HG03442 (cell line): Measurements from ENCODE around the gene RBBP6.
A peak's percentile ranks its signal among the peaks of the same experiment; 100 is the strongest.
"Not testable (repeated sequence)": the region's sequence is repeated elsewhere in the genome, so short reads cannot be mapped to it uniquely, and the experiment has no call there.

Experiments used
- ATAC-seq: cut with Tn5 transposase; IDR thresholded peaks from one replicate; pipeline ENCODE4 v1.9.1; 2021; ENCODE audit warnings: mild to moderate bottlenecking, moderate library complexity; ENCODE audit not compliant: unreplicated experiment

The RBBP6 gene, protein sequence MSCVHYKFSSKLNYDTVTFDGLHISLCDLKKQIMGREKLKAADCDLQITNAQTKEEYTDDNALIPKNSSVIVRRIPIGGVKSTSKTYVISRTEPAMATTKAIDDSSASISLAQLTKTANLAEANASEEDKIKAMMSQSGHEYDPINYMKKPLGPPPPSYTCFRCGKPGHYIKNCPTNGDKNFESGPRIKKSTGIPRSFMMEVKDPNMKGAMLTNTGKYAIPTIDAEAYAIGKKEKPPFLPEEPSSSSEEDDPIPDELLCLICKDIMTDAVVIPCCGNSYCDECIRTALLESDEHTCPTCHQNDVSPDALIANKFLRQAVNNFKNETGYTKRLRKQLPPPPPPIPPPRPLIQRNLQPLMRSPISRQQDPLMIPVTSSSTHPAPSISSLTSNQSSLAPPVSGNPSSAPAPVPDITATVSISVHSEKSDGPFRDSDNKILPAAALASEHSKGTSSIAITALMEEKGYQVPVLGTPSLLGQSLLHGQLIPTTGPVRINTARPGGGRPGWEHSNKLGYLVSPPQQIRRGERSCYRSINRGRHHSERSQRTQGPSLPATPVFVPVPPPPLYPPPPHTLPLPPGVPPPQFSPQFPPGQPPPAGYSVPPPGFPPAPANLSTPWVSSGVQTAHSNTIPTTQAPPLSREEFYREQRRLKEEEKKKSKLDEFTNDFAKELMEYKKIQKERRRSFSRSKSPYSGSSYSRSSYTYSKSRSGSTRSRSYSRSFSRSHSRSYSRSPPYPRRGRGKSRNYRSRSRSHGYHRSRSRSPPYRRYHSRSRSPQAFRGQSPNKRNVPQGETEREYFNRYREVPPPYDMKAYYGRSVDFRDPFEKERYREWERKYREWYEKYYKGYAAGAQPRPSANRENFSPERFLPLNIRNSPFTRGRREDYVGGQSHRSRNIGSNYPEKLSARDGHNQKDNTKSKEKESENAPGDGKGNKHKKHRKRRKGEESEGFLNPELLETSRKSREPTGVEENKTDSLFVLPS (N-terminal part only)

DNA sequence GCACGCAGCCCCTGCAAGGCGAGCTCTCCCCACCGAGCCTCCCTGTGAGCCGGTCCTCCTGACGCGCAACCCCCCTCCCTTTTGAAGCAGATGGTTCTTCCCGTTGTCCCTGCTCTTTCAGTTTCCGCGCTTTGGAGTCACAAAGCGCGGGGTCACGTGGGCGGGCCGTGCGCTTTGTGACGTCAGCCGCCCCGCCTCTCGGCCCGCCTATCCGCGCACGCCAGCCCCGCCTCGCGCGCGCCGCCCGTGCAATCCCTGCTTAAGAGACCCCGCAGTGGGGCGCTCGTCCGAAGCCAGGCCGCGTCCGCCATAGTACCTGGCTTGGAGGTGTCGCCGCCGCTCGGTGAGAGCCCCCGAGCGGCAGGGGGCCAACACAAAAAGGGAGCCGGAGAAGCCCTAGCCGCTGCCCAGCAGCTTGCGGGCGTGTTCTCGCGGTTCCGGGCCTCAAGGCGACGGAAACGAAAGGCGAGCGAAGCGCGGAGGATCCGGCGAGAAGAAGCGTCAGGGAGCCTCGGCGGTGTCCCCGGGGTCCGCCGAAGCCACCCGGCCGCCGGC is at the start of gene RBBP6:
Gene RBBP6 (plus strand): TSS at position 272 of the 555 bp plus-strand sequence. CDS start 1,061 bp downstream, outside the sequence.
- ATAC-seq: peak; percentile 82

DNA sequence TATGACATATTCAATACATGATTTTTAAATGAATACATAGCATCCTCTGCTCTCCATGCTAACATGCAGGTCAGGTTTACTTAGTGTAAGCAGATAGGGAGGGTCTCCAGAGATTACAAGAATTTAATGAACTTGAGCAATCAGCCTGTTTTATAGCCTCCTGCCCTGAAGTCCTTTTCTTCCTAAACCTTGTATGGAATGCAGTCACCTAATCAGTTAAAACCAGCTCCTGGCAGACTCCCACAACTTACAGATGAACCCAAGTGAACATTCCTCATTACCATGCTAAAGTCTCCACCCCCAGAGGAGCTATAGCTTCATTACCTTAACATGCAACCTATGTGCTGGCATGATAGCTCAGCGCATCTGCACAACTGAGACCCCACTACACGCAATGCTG is 48.5 kb upstream of the RBBP6 start:
- ATAC-seq: no peak

DNA sequence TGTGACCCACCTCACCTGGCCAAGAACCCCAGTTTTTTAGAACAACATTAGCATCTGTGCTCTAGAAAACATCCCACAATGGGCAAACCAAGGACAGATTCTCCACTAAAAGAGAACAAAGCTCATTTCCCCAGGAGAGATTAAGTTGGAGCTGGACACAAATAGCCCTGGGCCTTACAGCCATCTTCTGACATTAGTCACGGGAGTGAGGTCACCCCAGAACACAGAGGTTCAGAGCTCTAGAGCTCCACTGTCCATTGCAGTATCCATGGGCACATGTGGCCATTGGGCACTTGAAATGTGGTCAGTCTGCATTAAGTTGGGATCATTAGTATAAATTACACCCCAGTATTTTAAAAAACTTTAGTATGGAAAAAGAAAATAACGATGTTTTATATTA is 47.6 kb upstream of the RBBP6 start:
- ATAC-seq: no peak

DNA sequence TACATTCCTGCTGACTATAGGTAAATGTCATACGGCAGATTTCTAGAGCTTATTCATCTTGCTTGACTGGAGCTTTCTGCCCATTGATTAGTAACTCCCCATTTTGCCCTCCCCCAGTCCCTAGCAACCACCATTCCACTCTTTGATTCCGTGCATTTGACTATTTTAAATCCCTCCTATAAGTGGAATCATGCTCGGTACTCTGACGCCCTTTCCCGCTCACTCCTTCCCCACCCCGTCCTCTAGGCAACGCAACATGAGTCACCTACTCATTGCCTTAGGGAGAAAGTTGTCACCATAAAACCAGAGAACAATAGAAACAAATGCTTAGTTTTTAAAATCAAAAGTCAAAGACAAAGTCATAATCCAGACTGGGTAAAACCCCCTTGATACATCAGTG is 45.5 kb upstream of the RBBP6 start:
- ATAC-seq: no peak

DNA sequence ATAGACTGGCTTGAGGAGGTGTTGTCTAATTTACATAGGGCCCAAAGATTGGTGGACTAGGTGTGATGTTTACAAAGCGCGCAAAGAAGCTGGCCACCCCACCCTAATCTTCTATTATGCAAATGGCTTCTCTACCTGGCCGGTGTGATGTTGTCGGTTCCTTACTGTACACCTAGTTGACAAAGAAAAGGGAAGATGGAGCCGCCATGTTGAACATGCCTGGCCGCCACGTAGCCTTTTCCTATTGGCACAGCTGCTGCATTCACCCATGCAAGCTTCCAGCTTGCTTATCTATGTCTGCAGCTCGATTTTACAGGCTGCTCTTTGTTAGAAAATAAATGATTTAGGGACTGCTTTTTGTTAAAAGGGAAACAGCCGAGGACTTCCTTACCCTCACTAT is 44.2 kb upstream of the RBBP6 start:
- ATAC-seq: not testable (repeated sequence)

DNA sequence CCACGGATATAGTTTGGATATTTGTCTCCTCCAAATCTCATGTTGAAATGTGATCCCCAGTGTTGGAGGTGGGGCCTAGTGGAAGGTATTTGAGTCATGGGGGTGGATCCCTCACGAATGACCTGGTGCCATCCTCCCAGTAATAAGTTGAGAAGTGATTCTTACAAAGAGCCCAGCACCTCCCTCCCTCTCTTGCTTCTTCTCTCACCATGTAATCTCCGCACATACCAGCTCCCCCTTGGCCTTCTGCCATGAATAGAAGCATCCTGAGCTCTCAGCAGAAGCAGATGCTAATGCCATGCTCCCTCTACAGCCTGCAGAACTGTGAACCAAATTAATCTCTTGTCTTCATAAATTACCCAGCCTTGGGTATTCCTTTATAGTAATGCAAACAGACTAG is 41.9 kb upstream of the RBBP6 start:
- ATAC-seq: no peak

DNA sequence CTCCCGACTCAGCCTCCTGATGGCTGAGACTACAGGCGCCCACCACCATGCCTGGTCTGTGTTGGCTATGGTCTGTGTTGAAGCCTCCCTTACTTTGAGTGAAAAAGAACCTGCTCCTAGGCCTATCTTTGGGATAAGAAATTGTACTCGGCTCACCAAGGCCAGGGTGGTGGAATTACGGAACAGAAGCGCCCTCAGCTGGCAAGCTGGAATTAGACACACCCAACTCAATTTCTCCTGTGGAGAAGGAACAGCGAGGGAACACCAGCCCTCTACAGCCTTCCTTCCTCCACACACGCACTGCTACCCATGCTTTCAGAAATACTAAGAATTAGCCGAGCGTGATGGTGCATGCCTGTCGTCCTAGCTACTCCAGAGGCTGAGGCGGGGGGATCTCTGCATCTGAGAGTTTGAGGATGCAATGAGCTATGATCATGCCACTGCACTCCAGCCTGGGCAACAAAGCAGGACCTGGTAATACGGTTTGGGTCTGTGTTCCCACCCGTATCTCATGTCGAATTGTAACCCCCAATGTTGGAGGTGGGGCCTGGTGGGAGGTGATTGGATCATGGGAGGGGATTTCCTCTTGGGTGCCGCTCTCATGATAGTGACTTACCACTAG is 40.1 kb upstream of the RBBP6 start:
- ATAC-seq: no peak

DNA sequence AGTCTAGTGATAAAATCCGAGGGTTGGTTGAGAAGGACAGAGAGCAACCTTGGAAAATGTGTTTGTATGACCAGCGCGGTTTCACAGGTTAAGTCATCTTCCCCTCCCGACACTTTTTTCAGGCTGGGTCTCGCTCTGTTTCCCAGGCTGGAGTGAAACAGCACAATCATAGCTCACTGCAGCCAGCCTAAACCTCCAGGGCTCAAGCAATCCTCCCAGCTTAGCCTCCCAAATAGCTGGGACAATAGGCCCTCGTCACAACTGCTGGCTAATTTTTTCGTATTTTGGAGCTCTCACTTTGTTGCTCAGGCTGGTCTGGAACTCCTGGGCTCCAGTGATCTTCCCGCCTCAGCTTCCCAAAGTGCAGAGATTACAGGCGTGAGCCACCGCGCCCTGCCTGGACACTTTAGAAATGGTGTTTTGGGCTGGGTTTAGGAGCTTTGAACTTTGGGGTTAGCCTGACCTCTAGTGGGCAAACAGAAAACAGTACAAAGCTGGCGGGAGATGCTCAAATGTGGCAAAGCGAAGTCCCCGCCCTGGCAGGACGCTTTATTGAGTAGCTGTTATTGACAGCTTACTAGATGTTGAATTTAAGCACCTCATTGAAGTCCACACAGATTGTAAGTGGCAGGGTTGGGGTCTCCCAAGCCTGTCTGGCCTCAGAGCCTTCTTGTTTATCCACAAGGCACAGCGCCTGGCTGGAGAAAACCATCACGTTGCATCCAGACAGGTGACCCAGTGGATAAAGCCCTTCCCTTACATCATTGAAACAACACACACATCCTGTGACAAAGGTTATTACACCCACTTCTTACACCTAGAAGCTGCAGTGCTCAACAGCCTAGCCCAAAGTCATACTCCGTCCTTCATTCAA is 34.7 kb upstream of the RBBP6 start:
- ATAC-seq: peak; percentile 68

DNA sequence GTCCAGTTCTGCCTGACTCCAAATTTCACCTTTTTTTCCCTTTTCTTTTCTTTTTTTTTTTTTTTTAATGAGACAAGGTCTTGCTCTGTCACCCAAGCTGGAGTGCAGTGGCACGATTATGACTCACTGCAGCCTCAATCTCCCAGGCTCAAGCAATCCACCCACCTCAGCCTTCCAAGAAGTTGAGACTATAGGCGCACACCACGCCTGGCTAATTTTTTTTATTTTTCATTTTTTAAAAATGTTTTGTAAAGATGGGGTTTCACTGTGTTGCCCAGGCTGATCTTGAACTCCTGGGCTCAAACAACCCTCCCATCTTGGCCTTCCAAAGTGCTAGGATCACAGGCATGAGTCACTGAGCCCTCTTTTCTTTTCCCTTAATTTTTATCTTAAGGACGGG is 33.4 kb upstream of the RBBP6 start:
- no peak for ATAC-seq

DNA sequence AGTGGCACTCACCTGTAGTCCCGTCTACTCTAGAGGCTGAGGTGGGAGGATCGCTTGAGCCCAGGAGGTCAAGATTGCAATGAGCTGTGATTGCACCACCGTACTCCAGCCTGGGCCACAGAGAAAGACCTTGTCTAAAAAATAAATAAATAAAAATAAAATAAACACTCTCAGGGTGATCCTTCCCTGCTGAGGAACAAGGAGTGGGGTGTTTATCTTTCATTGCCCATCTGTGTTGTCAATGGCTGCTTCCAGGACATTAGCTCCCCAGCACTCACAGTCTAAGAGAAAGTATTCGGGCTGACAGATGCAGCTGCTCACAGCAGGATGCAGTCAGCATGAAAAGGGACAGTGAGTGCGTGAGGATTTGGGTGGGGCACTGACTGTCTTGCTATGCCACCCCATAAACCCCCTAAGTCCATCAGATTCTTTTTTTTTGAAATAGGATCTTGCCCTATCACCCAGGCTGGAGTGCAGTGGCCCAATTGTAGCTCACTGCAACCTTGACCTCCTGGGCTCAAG is 31.3 kb upstream of the RBBP6 start:
- no peak for ATAC-seq

DNA sequence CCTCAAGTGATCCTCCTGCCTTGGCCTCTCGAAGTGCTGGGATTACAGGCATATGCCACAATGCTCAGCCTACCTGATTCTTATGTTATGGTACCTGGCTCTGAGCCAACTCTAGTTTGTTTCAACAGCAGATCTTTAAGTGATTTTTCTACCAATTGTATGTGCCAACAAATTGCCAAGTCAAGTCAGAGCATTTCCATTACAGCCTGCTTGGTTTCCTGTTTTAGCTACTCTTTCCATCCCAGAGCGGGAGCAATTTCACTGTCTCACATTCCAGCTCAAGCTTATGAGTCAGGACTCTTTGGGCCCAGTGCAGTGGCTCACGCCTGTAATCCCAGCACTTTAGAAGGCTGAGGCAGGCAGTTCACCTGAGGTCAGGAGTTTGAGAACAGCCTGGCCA is 30.8 kb upstream of the RBBP6 start:
- no peak for ATAC-seq

DNA sequence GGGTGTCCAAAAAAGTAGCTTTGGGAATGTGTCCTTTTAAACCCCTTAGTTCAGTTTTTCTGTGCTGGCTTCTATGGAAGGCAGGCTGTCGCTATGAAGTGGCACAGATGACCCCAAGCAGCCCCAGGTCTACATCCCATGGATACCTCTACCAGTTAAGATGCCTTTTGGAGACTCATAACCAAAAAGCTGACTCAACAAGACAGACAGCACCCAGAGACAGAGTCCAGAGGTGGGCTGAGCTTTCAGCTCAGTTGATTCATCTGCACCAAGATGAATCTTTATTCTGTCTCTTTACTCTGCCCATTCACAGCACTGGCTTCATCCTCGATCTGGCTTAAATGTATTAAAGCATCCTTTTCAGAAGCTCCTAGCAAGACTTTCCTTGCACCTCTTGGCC is 29.8 kb upstream of the RBBP6 start:
- no peak for ATAC-seq

DNA sequence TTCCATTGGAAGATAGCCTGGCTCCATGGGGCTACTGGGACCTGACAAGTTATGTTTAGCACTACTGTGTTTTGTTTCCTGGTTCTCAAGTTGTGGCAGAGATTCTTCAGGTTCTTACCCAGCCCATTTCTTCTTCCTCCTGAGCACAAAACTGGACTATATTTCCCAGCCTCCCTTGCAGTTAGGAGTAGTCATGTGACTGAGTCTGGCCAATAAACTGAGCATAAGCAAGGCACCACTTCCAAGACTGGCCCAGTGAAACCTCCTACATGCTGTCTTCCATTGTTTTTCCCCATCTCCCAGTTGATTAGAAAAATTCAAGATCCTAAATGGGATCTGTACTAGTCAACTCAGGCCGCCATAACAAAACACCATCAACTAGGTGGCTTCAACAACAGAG is 28.2 kb upstream of the RBBP6 start:
- no peak for ATAC-seq

DNA sequence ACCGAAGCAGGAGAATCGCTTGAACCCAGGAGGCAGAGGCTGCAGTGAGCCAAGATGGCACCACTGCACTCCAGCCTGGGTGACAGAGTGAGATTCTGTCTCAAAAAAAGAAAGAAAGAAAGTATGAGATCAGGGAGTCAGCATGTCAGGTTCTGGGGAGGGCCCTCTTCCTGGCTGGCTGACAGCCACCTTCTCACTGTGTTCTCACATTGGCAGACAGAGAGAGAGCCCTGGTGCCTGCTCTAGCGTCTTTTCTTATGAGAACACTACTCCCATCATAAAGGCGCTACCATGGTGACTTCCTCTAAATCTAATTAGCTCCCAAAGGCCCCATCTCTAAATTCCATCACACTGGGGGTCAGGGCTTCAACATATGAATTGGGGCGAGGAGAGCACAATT is 27.6 kb upstream of the RBBP6 start:
- ATAC-seq: no peak

DNA sequence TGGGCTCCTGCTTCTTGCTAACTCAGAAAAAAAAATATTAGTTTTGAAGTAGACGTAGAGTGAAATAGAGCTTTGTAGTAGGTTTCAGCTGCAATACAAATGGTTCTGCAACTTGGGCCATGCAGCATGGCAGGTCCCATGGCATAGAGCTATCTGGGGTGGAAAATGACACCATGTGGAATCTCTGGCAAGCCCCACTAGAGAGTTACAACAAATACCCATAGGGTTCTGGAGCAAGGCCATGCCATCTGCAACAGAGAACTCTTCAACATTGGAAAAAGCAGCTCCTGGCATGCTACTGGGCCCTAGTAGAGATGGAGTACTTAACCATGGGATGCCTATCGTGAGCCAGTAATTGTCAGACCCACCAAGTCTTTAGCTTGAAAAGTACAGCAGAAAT is 25.3 kb upstream of the RBBP6 start:
- ATAC-seq: no peak

DNA sequence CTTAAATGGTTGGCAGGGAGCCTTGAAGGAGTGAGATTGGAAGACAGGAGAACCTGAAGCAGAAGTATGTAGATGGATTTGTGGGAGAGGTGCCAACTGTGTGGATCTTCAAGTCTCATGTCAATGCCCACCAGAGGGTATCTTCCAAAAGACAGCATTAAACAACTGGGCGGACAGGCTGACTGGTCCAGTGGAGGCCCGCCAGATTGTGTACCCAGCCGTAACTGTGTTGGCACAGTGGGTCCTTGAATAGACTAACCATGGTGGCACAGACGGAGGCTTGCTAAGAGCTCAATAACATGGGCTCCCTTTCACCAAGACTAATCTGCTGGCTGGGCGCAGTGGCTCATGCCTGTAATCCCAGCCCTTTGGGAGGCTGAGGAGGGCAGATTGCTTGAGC is 24.2 kb upstream of the RBBP6 start:
- no peak for ATAC-seq

DNA sequence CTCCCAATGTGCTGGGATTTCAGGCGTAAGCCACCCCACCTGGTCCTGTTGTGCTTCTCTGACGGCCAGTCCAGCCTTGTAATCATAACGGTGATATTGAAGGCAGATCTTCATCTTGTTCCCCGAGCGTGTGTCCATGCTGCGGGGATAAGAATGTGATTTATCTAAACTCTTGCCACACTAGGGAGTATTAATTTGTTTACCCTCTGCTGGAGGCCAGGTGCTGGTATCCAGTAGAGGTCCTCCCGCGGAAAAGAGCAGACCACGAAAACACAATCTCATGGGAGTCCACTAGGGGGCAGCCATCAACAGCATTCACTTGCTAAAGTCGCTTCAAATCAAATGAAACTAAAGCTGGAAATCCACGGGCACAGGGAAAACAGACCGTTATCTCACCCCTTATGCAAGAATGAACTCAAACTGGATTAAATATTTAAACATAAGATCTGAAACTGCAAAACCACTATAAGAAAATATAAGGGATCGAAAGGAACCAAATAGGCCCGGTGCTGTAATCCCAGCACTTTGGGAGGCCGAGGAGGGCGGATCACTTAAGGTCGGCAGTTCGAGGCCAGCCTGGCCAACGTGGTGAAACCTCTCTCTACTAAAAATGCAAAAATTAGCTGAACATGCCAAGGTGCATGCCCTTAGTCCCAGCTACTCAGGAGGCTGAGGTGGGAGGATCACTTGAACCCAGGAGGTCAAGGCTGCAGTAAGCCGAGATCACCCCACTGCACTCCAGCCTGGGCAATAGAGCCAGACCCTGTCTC is 22.3 kb upstream of the RBBP6 start:
- no peak for ATAC-seq

DNA sequence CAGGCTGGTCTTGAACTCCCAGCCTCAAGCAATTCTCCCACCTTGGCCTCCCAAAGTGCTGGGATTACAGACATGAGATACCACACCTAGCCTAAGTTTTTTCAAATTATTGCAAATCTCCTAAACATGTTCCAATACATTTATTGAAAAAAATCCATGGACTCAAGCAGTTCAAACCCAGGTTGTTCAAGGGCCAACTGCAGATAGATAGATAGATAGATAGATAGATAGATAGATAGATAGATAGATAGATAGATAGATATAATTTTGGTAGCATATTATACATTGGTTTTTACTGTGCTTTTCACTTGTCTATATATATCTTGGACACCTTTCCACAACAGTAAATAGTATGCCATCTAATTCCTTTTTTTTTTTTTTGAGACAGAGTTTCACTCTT is 20.9 kb upstream of the RBBP6 start:
- no peak for ATAC-seq

DNA sequence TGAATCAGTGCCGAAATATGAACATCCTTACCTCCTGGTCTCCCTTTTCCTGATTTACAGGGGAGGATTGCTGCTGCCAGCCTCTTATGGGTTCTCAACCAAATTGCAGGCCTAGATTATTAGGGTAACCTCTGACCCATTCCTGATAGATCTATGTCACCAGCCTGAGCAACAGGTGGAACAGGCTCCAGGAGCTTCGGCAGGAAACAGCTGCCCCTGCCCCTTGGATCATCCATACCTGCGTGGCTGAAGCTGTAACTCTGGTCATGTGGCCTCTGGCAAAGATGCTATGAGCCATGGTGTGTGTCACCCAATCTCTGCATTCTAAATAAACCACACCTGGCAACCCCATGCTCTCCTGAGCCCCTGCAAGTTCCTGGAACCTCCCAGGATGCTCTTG is 18.4 kb upstream of the RBBP6 start:
- ATAC-seq: no peak
